Activated CD8-positive, alpha-beta T cell treated with anti-CD3 and anti-CD28 coated beads, Interleukin-2, amount 10 ng/mL, durations not matched to agents 7 days and 5 days (primary cell): ENCODE results near the gene ST8SIA5. TPM values are rescaled to one million over a fixed set of nuclear protein-coding genes. Genes with fewer than 3 reads are reported as not detected.

Experiments
- ATAC-seq: fragments of 150-1000 bp; cut with Tn5 transposase; one replicate; pipeline ENCODE4 v1.10.0; 2021; ENCODE audit warnings: moderate library complexity
- CTCF ChIA-PET: fragments of 350-600 bp; sonication (Branson Sonifier 250); formaldehyde crosslinking; loops from one replicate; lab custom pipeline; 2021; ENCODE audit warnings: antibody characterized with exemption; lab: Charles Lee
- POLR2A ChIA-PET: fragments of 350-600 bp; sonication (Branson Sonifier 250); formaldehyde crosslinking; loops from one replicate; lab custom pipeline; 2021; ENCODE audit warnings: antibody characterized with exemption; lab: Charles Lee
- DNase-seq: peaks from one replicate; pipeline ENCODE4 v3.0.0-alpha.2; 2020
- H3K27ac Mint-ChIP-seq: one replicate; pipeline ENCODE4 v1.8.0; 2021; ENCODE audit warnings: mild to moderate bottlenecking, mixed read lengths
- H3K27me3 Mint-ChIP-seq: one replicate; pipeline ENCODE4 v1.8.0; 2021; ENCODE audit warnings: low read depth, mixed read lengths
- H3K36me3 Mint-ChIP-seq: one replicate; pipeline ENCODE4 v1.8.0; 2021; ENCODE audit warnings: low read depth, mixed read lengths
- H3K4me1 Mint-ChIP-seq: one replicate; pipeline ENCODE4 v1.8.0; 2021; ENCODE audit warnings: low read depth, mixed read lengths
- H3K4me3 Mint-ChIP-seq: one replicate; pipeline ENCODE4 v1.8.0; 2021; ENCODE audit warnings: mild to moderate bottlenecking, mixed read lengths
- H3K9me3 Mint-ChIP-seq: one replicate; pipeline ENCODE4 v1.8.0; 2022; ENCODE audit warnings: mixed read lengths; ENCODE audit not compliant: insufficient read depth
- total RNA-seq, 2 experiments: library from RNA; stranded (reverse); gene quantifications; one replicate each; pipeline ENCODE4 v1.2.3, GENCODE V29; 2021

The ST8SIA5 gene
- total RNA-seq, 2 experiments from 2014 or later, result not detected

- Mint-ChIP-seq H3K27me3 (peaks cover 14% of the 10 kb centered on the region), H3K4me3 (no peak overlapping the region), H3K27ac (no peak overlapping the region), H3K4me1 (no peaks in the 10 kb centered on the region), H3K36me3 (no peaks in the 10 kb centered on the region), H3K9me3 (no peaks in the 10 kb centered on the region)
- ChIA-PET POLR2A (no interaction called here), CTCF (interaction anchor here (1.4 kb wide), 1 partner anchor 45 kb away, joined by 4 read pairs; no protein-coding TSS in a partner anchor)
- DNase-seq, result no peak
- ATAC-seq, result no peak
Observed at GRCh38 chr18:46702471-46702870, 54.4 kb downstream of the ST8SIA5 start.

- Mint-ChIP-seq H3K27me3 (peaks cover 12% of the 10 kb centered on the region), H3K36me3 (no peaks in the 10 kb centered on the region), H3K4me1 (no peaks in the 10 kb centered on the region), H3K4me3 (no peak overlapping the region), H3K27ac (no peak overlapping the region), H3K9me3 (no peaks in the 10 kb centered on the region)
- no peak for DNase-seq
- ChIA-PET CTCF (no interaction called here), POLR2A (no interaction called here)
- ATAC-seq, result no peak
Observed at GRCh38 chr18:46700066-46700824, 56.6 kb downstream of the ST8SIA5 start.

- Mint-ChIP-seq H3K36me3 (no peaks in the 10 kb centered on the region), H3K9me3 (no peaks in the 10 kb centered on the region), H3K27me3 (peaks cover 9% of the 10 kb centered on the region), H3K27ac (no peak overlapping the region), H3K4me1 (no peaks in the 10 kb centered on the region), H3K4me3 (no peak overlapping the region)
- ChIA-PET CTCF (no interaction called here), POLR2A (no interaction called here)
- no peak for ATAC-seq
- DNase-seq, result no peak
Observed at GRCh38 chr18:46696702-46697101, 60.2 kb downstream of the ST8SIA5 start.

GRCh38 chr18:46696268-46696667, 60.6 kb downstream of the ST8SIA5 start:
- Mint-ChIP-seq H3K4me1 (no peaks in the 10 kb centered on the region), H3K4me3 (no peak overlapping the region), H3K9me3 (no peaks in the 10 kb centered on the region), H3K27ac (no peak overlapping the region), H3K36me3 (no peaks in the 10 kb centered on the region), H3K27me3 (peaks cover 9% of the 10 kb centered on the region)
- ChIA-PET CTCF (no interaction called here), POLR2A (no interaction called here)
- DNase-seq (no peak), ATAC-seq (no peak)

- ATAC-seq (no peak), DNase-seq (no peak)
- H3K36me3 Mint-ChIP-seq, result no peaks in the 10 kb centered on the region
- no peaks in the 10 kb centered on the region for H3K4me1 Mint-ChIP-seq
- H3K27me3 Mint-ChIP-seq, result peaks cover 9% of the 10 kb centered on the region
- ChIA-PET CTCF (no interaction called here), POLR2A (no interaction called here)
- H3K9me3 Mint-ChIP-seq, result no peaks in the 10 kb centered on the region
- H3K27ac Mint-ChIP-seq, result no peak overlapping the region
- H3K4me3 Mint-ChIP-seq, result no peak overlapping the region
Observed at GRCh38 chr18:46693996-46694395, 62.9 kb downstream of the ST8SIA5 start.

- Mint-ChIP-seq H3K4me1 (no peaks in the 10 kb centered on the region), H3K9me3 (no peaks in the 10 kb centered on the region), H3K27me3 (no peaks in the 10 kb centered on the region), H3K36me3 (no peaks in the 10 kb centered on the region), H3K4me3 (no peak overlapping the region), H3K27ac (no peak overlapping the region)
- no peak for ATAC-seq
- ChIA-PET CTCF (no interaction called here), POLR2A (no interaction called here)
- no peak for DNase-seq
Observed at GRCh38 chr18:46688853-46689525, 67.9 kb downstream of the ST8SIA5 start.

- POLR2A ChIA-PET, result no interaction called here
- Mint-ChIP-seq H3K4me3 (no peak overlapping the region), H3K27me3 (peaks cover 2% of the 10 kb centered on the region), H3K36me3 (no peaks in the 10 kb centered on the region), H3K27ac (no peak overlapping the region), H3K9me3 (no peaks in the 10 kb centered on the region), H3K4me1 (no peaks in the 10 kb centered on the region)
- DNase-seq (no peak), ATAC-seq (no peak)
- CTCF ChIA-PET, result no interaction called here
Observed at GRCh38 chr18:46686186-46686585, 70.7 kb downstream of the ST8SIA5 start.

GRCh38 chr18:46683252-46683651, 73.6 kb downstream of the ST8SIA5 start:
- Mint-ChIP-seq H3K4me1 (no peaks in the 10 kb centered on the region), H3K9me3 (no peaks in the 10 kb centered on the region), H3K27me3 (peaks cover 2% of the 10 kb centered on the region), H3K4me3 (no peak overlapping the region), H3K36me3 (no peaks in the 10 kb centered on the region), H3K27ac (no peak overlapping the region)
- CTCF ChIA-PET, result no interaction called here
- POLR2A ChIA-PET, result no interaction called here
- DNase-seq (no peak), ATAC-seq (no peak)

- CTCF ChIA-PET, result no interaction called here
- H3K9me3 Mint-ChIP-seq, result no peaks in the 10 kb centered on the region
- peaks cover 2% of the 10 kb centered on the region for H3K27me3 Mint-ChIP-seq
- H3K4me1 Mint-ChIP-seq, result no peaks in the 10 kb centered on the region
- H3K27ac Mint-ChIP-seq, result no peak overlapping the region
- no peaks in the 10 kb centered on the region for H3K36me3 Mint-ChIP-seq
- POLR2A ChIA-PET, result no interaction called here
- ATAC-seq (no peak), DNase-seq (no peak)
- H3K4me3 Mint-ChIP-seq, result no peak overlapping the region
Observed at GRCh38 chr18:46680784-46681695, 75.8 kb downstream of the ST8SIA5 start.

GRCh38 chr18:46679846-46680598, 76.8 kb downstream of the ST8SIA5 start:
- H3K27ac Mint-ChIP-seq, result no peak overlapping the region
- no peaks in the 10 kb centered on the region for H3K4me1 Mint-ChIP-seq
- no peak overlapping the region for H3K4me3 Mint-ChIP-seq
- DNase-seq, result no peak
- POLR2A ChIA-PET, result no interaction called here
- CTCF ChIA-PET, result interaction anchor here (1.2 kb wide), 1 partner anchor 22 kb away, joined by 4 read pairs; no protein-coding TSS in a partner anchor
- H3K9me3 Mint-ChIP-seq, result no peaks in the 10 kb centered on the region
- H3K36me3 Mint-ChIP-seq, result no peaks in the 10 kb centered on the region
- H3K27me3 Mint-ChIP-seq, result peaks cover 7% of the 10 kb centered on the region
- ATAC-seq, result no peak

- H3K27me3 Mint-ChIP-seq, result peaks cover 18% of the 10 kb centered on the region
- ATAC-seq, result no peak
- H3K4me1 Mint-ChIP-seq, result no peaks in the 10 kb centered on the region
- no peaks in the 10 kb centered on the region for H3K9me3 Mint-ChIP-seq
- CTCF ChIA-PET, result interaction anchor here (1.2 kb wide), 1 partner anchor 21 kb away, joined by 4 read pairs; no protein-coding TSS in a partner anchor
- DNase-seq, result no peak
- H3K36me3 Mint-ChIP-seq, result no peaks in the 10 kb centered on the region
- H3K4me3 Mint-ChIP-seq, result no peak overlapping the region
- H3K27ac Mint-ChIP-seq, result no peak overlapping the region
- POLR2A ChIA-PET, result no interaction called here
Observed at GRCh38 chr18:46678785-46679399, 78.0 kb downstream of the ST8SIA5 start.
